NOMO-1 treated with DMSO at 0.1 percent for 48 hours (cell line): ENCODE measurements around the gene NR2C2AP.
"Not testable (repeated sequence)": the region's sequence is repeated elsewhere in the genome, so short reads cannot be mapped to it uniquely, and the experiment has no call there.

Source experiments
- DNase-seq: peaks from one replicate; lab custom pipeline; 2025; ENCODE audit not compliant: unreplicated experiment; lab: John Stamatoyannopoulos, UW

Gene NR2C2AP, protein sequence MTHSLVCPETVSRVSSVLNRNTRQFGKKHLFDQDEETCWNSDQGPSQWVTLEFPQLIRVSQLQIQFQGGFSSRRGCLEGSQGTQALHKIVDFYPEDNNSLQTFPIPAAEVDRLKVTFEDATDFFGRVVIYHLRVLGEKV

GRCh38 chr19:19203012-19203856 is at the start of gene NR2C2AP:
TSS of gene NR2C2AP (minus strand) at chr19:19203414. CDS start at chr19:19203060, 354 bp downstream.
- peak; percentile 91 for DNase-seq

DNA sequence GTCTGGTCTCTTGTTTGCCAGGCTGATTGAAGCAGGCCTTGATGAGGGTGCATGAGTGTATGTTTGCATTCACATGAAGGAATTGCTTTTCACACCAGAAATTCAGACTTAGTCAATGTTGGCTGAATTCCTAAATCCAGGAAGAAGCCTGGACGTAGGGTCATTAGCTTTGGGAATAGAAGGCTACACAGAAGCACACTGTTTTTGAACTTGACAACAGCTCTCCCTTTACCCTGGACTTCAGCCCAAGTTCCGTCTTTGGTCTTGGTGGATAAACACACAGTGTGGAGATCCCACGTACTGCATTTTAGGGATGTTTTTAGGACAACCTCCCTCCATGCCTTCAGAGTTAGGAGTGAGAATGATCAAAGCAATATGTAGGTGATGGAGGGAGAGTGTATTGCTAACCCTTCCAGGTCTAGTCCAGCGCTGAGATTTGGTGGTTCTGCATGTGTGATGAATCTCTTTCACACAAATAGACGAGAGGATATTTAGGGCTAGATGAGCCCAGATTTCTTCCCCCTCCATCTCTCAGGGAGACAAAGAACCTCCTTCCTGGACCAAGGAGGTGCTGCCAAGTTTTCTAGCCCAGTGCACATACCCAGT is 47.1 kb upstream of the NR2C2AP start:
- DNase-seq, result no peak

GRCh38 chr19:19240476-19240875 is 37.3 kb upstream of the NR2C2AP start:
- DNase-seq, result no peak

DNA sequence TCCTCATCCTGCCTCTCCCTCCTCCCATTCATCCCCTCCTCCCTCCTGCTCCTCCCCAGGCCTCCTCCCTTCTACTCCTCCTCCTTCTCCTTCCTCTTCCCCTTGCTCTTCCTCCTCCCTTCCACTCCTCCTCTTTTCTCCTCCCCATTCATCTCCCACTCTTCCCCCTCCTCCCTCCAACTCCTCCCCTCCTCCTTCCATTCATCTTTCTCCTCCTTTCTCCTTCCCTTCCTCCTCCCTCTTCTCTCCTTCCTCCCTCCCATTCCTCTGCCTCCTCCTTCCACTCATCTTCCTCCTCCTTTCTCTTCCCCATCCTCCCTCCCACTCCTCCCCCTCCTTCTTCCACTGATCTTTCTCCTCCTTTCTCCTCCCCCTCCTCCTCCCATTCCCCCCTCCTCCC is 36.5 kb upstream of the NR2C2AP start:
- no peak for DNase-seq

GRCh38 chr19:19238126-19238894 is 35.1 kb upstream of the NR2C2AP start:
- no peak for DNase-seq

- DNase-seq, result no peak
These were observed 33.0 kb upstream of the NR2C2AP start for GRCh38 chr19:19236173-19236572.

- DNase-seq, result no peak
These were observed 31.1 kb upstream of the NR2C2AP start for GRCh38 chr19:19234220-19234816.

DNA sequence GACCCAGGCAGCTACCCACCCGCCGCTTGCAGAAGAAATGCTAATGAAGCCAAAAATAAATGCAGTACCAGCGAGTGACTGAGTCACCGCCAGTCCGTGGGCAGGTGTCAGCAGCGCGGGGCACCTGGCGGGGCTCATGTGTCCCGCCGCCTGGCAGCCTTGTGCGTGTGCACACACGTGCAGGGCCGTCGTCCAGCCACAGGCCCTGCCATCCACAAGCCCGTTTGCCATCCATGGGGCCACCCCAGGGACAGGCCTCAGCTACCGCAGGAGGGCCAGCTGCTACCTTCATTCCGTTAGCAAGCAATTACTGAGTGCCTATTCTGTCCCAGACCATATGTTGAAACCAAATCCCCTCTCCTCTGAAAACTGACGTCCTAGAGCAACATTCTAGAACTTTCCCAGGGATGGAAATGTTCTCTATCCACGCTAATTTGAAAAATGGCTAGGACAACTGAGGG is 29.1 kb upstream of the NR2C2AP start:
- DNase-seq, result no peak

DNA sequence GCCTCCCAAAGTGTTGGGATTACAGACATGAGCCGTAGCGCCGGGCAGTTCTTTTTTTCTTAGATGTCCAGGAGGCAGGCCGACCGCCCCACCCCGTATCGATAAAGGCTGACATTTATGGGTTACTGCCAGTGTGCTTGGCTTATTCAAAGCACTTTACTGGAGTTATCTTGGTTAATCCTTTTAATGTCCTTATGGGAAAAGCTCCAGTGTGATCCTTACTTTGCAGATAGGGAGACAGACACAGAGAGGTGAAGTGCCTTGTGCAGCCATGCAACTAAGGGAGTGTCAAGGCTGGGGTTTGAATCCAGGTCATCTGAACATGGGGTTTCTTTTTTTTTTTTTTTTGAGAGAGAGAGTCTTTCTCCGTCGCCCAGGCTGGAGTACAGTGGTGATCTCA is 27.8 kb upstream of the NR2C2AP start:
- DNase-seq, result no peak

GRCh38 chr19:19229701-19230100 is 26.5 kb upstream of the NR2C2AP start:
- no peak for DNase-seq

DNA sequence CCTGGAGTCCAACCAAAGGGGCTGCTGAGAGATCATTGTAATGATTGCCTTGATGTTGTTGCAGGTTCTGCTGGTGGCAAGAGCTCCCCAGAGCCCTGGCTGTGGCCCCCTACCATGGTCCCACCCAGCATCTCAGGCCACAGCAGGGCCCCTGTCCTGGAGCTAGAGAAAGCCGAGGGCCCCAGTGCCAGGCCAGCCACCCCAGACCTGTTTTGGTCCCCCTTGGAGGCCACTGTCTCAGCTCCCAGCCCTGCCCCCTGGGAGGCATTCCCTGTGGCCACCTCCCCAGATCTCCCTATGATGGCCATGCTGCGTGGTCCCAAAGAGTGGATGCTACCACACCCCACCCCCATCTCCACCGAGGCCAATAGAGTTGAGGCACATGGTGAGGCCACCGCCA is 24.0 kb upstream of the NR2C2AP start:
- DNase-seq, result no peak

GRCh38 chr19:19226663-19227062 is 23.4 kb upstream of the NR2C2AP start:
- no peak for DNase-seq

DNA sequence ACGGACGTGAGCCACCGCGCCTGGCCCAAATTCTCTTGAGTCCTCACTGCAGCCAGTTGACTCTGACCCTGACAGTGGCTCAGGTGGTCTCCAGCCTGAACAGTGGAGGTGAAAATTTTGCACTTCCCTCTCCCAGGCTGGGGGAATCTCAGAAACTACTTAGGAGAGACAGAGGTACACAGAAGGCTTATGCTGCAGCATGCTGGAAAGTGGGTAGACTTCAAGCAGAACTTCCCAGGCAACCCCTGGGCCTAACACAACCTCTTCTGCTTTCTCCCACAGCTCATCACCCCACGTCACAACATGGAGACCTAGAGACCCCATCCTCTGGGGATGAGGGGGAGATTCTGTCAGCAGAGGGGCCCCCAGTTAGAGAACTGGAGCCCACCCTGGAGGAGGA is 23.0 kb upstream of the NR2C2AP start:
- no peak for DNase-seq

DNA sequence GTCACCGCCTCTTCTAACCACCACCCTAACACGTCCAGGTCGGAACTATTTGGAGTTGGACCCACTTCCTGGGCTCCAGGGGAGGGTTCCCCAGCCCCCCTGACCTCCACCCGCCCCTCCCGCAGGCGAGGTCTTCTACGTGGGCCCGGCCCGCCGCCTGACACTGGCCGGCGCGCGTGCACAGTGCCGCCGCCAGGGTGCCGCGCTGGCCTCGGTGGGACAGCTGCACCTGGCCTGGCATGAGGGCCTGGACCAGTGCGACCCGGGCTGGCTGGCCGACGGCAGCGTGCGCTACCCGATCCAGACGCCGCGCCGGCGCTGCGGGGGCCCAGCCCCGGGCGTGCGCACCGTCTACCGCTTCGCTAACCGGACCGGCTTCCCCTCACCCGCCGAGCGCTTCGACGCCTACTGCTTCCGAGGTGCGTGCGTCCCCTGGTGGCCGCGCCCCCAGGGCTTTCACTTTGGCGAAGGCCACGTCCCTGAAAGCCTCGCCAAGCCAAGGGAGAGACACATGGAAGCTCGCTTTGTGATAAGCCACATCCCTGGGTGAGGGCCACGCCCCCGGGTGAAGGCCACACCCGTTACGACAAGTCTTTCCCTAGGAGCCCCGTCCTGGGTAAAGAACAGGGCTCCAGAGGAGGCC is 21.8 kb upstream of the NR2C2AP start:
- DNase-seq, result peak; percentile 64

- no peak for DNase-seq
These were observed 21.1 kb upstream of the NR2C2AP start for GRCh38 chr19:19224150-19224851.

GRCh38 chr19:19223636-19224035 is 20.4 kb upstream of the NR2C2AP start:
- no peak for DNase-seq

- no peak for DNase-seq
These were observed 19.8 kb upstream of the NR2C2AP start for GRCh38 chr19:19223060-19223459.

- DNase-seq, result not testable (repeated sequence)
These were observed 17.8 kb upstream of the NR2C2AP start for GRCh38 chr19:19221000-19221399.

GRCh38 chr19:19218911-19219310 is 15.7 kb upstream of the NR2C2AP start:
- DNase-seq, result no peak

- no peak for DNase-seq
These were observed 13.9 kb upstream of the NR2C2AP start for GRCh38 chr19:19217099-19217498.
